Spleen (tissue), 13 donors: ENCODE results near the gene FOXD4L4. TPM values are rescaled to one million over a fixed set of nuclear protein-coding genes. Genes with fewer than 3 reads are reported as not detected.
"Not testable (repeated sequence)": the region's sequence is repeated elsewhere in the genome, so short reads cannot be mapped to it uniquely, and the experiment has no call there.

ENCODE experiments used
- DNase-seq: peaks from one replicate; pipeline ENCODE4 v3.0.0-alpha.2; 2020
- H3K27ac ChIP-seq, 8 donors: fragments of 200-600 bp; sonication (generic) in 7 of 8; 1 replicate in 4 of 8; 2 replicates in 4 of 8; pipeline versions ENCODE4 v1.5.0 to v1.8.0; 2016 to 2021; ENCODE audit warnings: inconsistent platforms in 4 of 8, mild to moderate bottlenecking in 4 of 8, moderate library complexity in 1 of 8
- H3K27me3 ChIP-seq, 7 donors: fragments of 200-600 bp; sonication (generic) in 6 of 7; replicated peaks in 1 of 7; 1 replicate in 4 of 7; 2 replicates in 3 of 7; pipeline versions ENCODE4 v1.5.0 to v1.8.0; 2016 to 2021; ENCODE audit warnings: inconsistent platforms in 3 of 7, mild to moderate bottlenecking in 1 of 7
- H3K36me3 ChIP-seq, 6 donors: fragments of 200-600 bp; sonication (generic) in 5 of 6; 1 replicate in 4 of 6; 2 replicates in 2 of 6; pipeline versions ENCODE4 v1.5.0 to v1.8.0; 2016 to 2021; ENCODE audit warnings: inconsistent platforms in 2 of 6
- H3K4me1 ChIP-seq, 6 donors: fragments of 200-600 bp; sonication (generic) in 5 of 6; 1 replicate in 3 of 6; 2 replicates in 3 of 6; pipeline versions ENCODE4 v1.5.0 to v1.8.0; 2016 to 2021; ENCODE audit warnings: inconsistent platforms in 3 of 6
- H3K4me3 ChIP-seq, 8 donors: fragments of 200-600 bp; sonication (generic) in 7 of 8; 1 replicate in 4 of 8; 2 replicates in 4 of 8; pipeline versions ENCODE4 v1.5.0 to v1.8.0; 2016 to 2021; ENCODE audit warnings: inconsistent platforms in 4 of 8, mild to moderate bottlenecking in 4 of 8, moderate library complexity in 2 of 8
- H3K9me3 ChIP-seq, 8 donors: fragments of 200-600 bp; sonication (generic) in 7 of 8; 1 replicate in 4 of 8; 2 replicates in 4 of 8; pipeline versions ENCODE4 v1.5.0 to v1.8.0; 2016 to 2021; ENCODE audit warnings: inconsistent platforms in 4 of 8
- WGBS, 5 donors: extraction: QIAGEN DNeasy Blood & Tissue Kit in 3 of 5; methylation state at CpG; one replicate each; pipeline versions ENCODE4 v1.1.5 to v1.1.7; 2013 to 2018; 5-methylcytosine and 5-hydroxymethylcytosine counted together
- intact Hi-C: fragments of 100-400 bp; cut with DNase I; formaldehyde crosslinking; loops from one replicate; pipeline ENCODE4 v1.15.0; 2023; ENCODE audit warnings: low total_unique reads
- long read RNA-seq, 2 donors: transcript quantifications; one replicate each; lab custom pipeline, GENCODE V29; 2026
- polyA plus RNA-seq, 3 donors: library from polyadenylated mRNA; stranded (reverse); fragments of 200-250 nt; gene quantifications; one replicate each; pipeline ENCODE4 v1.2.1, GENCODE V29; 2013
- total RNA-seq, 7 donors: library from RNA; depleted of rRNA in 3 of 7; stranded (reverse); fragments of >200 nt in 3 of 7; fragmentation: NEBNext Ultra II Directional in 4 of 7; extraction: Animal tissue kit (Norgen Biotek cat#: 25700) in 4 of 7; gene quantifications; one replicate each; pipeline versions ENCODE4 v1.1.0 to v1.2.1, GENCODE V29; 2016 to 2021
- donor health status: healthy with polysubstance abuse.
- donor health status: DM: no; HTN: no; CAD: no; lungs with moderate emphysema.
- donor health status: DM: no; HTN: no; CAD: no.
- donor health status: Bipolar disorder and iron deficiency.
- donor health status: healthy.
- donor health status: DM: no; HTN: no; CAD: no.
- donor health status: DM: yes; HTN: yes; CAD: no.

Gene FOXD4L4
- total RNA-seq = 1 to 10 TPM in 1 of 7 donors, under 1 TPM in 2, not detected in 4; 0.41 to 1.2 (median 0.85) TPM
- under 1 TPM in 2 of 3 donors, not detected in 1; 0.02 to 0.10 TPM for polyA plus RNA-seq
- long read RNA-seq, donor 1 = 0 reads
- long read RNA-seq, donor 2 = 0 reads

DNA sequence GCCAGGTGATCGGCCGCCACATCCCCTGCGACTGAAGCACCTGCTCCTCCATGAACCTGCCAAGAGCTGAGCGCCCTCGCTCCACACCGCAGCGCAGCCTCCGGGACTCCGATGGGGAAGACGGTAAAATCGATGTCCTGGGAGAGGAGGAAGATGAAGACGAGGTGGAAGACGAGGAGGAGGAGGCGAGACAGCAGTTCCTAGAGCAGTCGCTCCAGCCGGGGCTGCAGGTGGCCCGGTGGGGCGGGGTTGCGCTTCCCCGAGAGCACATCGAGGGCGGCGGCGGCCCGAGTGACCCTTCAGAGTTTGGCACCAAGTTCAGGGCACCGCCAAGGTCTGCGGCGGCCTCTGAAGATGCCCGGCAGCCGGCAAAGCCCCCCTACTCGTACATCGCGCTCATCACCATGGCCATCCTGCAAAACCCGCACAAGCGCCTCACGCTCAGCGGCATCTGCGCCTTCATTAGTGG is at the start of gene FOXD4L4:
Gene FOXD4L4 (plus strand): TSS at position 51 of the 469 bp plus-strand sequence. CDS start 0 bp downstream, at position 51.
- H3K36me3 ChIP-seq, H3K9me3 ChIP-seq, H3K4me1 ChIP-seq, H3K27ac ChIP-seq, intact Hi-C loops, H3K27me3 ChIP-seq: not testable (repeated sequence)
- WGBS, 5 donors = 8 to 30% (median 13%) methylated on average over 6 to 19 of the region's 38 CpGs
- DNase-seq = peak; percentile 54
- peak within 1 kb of the TSS in 1 of 8 donors; percentile 35 for H3K4me3 ChIP-seq

- H3K4me3 ChIP-seq, H3K9me3 ChIP-seq, H3K4me1 ChIP-seq, H3K36me3 ChIP-seq, H3K27ac ChIP-seq, intact Hi-C loops, H3K27me3 ChIP-seq, DNase-seq: not testable (repeated sequence)
- 86 to 100% methylated on average over 1 of the region's 2 CpGs; no CpG with 5 or more reads in 3 of the 5 donors for WGBS, 5 donors
Observed at GRCh38 chr9:65703550-65703949, 33.4 kb upstream of the FOXD4L4 start.

- DNase-seq, H3K36me3 ChIP-seq, intact Hi-C loops, H3K27ac ChIP-seq, H3K9me3 ChIP-seq, H3K4me1 ChIP-seq, H3K4me3 ChIP-seq, H3K27me3 ChIP-seq: not testable (repeated sequence)
- 88 to 95% (median 92%) methylated on average over 2 to 4 of the region's 5 CpGs for WGBS, 5 donors
Observed at GRCh38 chr9:65714445-65714844, 22.5 kb upstream of the FOXD4L4 start.

DNA sequence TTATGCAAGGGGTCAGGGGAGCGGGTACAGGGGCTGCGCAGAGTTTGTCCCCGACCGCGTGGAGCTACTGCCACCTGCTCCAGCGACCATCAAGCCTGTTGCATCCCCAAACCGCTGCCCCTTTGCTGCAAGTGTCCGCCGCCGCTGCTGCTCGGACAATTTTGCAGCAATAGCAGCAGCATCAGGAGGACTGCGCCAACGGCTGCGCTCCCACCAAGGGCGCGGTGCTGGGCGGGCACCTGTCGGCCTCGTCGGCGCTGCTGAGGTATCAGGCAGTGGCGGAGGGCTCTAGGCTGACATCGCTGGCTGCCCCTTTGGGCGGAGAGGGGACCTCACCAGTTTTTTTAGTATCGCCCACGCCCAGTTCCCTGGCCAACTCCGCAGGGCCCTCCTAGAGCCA is 1.2 kb downstream of the FOXD4L4 start:
- H3K4me1 ChIP-seq, H3K27me3 ChIP-seq, intact Hi-C loops, H3K27ac ChIP-seq, H3K4me3 ChIP-seq, H3K36me3 ChIP-seq, DNase-seq, H3K9me3 ChIP-seq: not testable (repeated sequence)
- WGBS, 5 donors = 0 to 7% (median 0%) methylated on average over 1 to 5 of the region's 27 CpGs; no CpG with 5 or more reads in 2 of the 5 donors

Other genes starting within 250 kb of the FOXD4L4 start
- gene ZNG1E, start 61.2 kb upstream of the FOXD4L4 start, total RNA-seq = 10 to 100 TPM; 41.8 to 96.4 (median 55.8) TPM
- gene ZNG1E, start 61.2 kb upstream of the FOXD4L4 start, polyA plus RNA-seq = 10 to 100 TPM; 53.8 to 97.8 (median 78.4) TPM